ENCODE results near the gene HEATR5A.

GRCh38 chr14:31449971-31450610, 29.7 kb upstream of the HEATR5A start:
- no peak for TF ChIP-seq POLR2A (IDR thresholded peaks at IDR 0.05)
- TF ChIP-seq CTCF (IDR thresholded peaks at IDR 0.05): peak in 5 of 6 experiments; percentile 19 to 59 (median 52)

Data from Peyer's patch (tissue), 4 donors.